ENCODE data around the gene TFEB. TPM values are rescaled to one million over a fixed set of nuclear protein-coding genes. Genes with fewer than 3 reads are reported as not detected.

Gene TFEB
- total RNA-seq, 1 experiment from 2014 or later = 6.0 TPM

DNA sequence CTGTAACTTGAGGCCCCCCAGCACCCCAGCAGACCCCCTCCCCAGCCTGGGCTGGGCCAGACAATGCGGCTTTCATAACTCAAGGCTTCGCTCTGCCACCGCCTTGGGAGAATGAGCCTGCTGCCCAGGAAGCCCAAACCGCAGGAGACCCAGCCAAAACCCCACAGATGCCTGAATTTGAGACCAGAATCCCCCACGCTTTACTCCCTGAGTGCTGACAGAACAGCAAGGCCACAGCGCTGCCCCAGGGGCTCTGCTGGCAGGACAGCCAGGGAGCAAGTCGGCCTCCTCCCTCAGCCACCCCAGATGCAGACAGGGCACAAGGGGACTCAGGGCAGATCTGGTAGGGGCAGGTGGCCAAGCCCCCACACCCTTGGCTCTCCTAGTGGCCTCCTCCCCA is 95.0 kb downstream of the TFEB start:
- in situ Hi-C loops (cut with HindIII; ENCODE audit: low pct_unique_long_range_greater_than_20kb, low sequenced_read_pairs) = no loop called here
- no peak for DNase-seq (ENCODE audit: low read depth)

- in situ Hi-C loops (cut with HindIII; ENCODE audit: low pct_unique_long_range_greater_than_20kb, low sequenced_read_pairs) = no loop called here
- no peak for DNase-seq (ENCODE audit: low read depth)
These were observed 95.5 kb downstream of the TFEB start for GRCh38 chr6:41639809-41640371.

- no peak for DNase-seq (ENCODE audit: low read depth)
- in situ Hi-C loops (cut with HindIII; ENCODE audit: low pct_unique_long_range_greater_than_20kb, low sequenced_read_pairs) = no loop called here
These were observed 96.2 kb downstream of the TFEB start for GRCh38 chr6:41638935-41639808.

DNA sequence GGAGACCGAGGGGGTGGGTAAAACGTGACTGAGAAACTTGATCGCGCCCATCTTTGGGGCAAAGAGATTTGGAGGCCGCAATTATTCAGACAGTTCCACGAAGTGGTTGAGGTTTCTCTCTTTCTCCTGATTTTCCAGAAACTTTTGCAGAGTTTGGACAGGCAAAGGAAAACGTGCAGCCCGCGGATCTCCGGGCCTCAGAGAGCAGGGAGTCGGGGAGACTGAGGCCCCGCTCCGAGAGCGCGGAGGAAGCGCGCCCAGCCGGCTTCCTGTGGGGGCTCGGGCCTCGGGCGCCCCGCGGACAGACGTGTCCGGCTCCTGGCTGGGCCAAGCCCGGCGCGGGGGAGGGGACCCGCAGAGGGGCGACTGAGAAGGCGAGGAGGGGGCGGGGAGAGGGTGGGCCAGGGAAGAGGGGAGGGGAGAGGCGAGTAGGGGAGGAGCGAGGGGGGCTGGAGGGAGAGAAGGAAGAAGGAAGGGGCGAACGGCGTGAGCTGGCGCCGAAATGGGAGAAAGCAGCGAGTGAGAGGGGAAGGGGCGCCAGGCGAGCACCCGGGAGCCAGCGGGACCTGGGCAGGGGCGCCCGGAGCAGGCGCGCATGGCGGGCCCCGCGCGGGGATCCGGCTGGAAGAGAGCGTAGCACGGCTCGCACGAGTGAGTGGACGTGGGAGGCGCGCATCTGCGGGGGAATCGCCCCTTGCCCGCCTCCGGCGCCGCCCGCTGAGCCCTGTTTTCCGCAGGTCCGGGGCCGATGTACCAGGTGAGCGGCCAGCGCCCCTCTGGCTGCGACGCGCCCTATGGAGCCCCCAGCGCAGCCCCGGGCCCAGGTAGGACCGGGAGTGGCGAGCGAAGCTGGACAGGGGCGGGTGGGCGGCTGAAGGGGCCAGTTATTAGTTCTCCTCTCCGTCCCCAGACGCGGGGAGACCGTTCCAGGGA is 97.1 kb downstream of the TFEB start, which contains the start of gene MDFI:
Gene MDFI, plus strand, starts transcription at position 467 of the 933 bp plus-strand sequence. Its CDS starts 282 bp downstream, at position 749.
- in situ Hi-C loops (cut with HindIII; ENCODE audit: low pct_unique_long_range_greater_than_20kb, low sequenced_read_pairs) = no loop called here
- no peak for DNase-seq (ENCODE audit: low read depth)

- DNase-seq (ENCODE audit: low read depth) = no peak
- in situ Hi-C loops (cut with HindIII; ENCODE audit: low pct_unique_long_range_greater_than_20kb, low sequenced_read_pairs) = no loop called here
These were observed 98.0 kb downstream of the TFEB start for GRCh38 chr6:41637194-41638001.

DNA sequence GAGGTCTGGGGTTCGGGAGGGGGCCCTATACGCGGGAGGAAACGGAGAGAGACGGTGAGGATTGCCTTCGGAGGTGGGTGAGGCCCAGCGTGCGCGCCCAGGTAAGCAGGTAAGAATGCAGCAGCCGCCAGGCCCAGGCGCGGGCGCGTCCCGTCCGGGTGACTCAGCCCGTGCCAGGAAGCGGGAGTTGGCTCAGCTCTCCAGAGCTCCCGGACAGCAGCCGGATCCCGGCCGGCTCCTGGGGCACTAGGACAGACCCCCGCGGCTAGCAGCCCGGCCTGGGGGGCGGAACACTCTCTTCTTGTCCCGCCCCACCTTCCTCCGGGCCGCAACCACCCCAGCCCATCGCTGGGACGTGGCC is 98.6 kb downstream of the TFEB start:
- in situ Hi-C loops (cut with HindIII; ENCODE audit: low pct_unique_long_range_greater_than_20kb, low sequenced_read_pairs) = no loop called here

DNA sequence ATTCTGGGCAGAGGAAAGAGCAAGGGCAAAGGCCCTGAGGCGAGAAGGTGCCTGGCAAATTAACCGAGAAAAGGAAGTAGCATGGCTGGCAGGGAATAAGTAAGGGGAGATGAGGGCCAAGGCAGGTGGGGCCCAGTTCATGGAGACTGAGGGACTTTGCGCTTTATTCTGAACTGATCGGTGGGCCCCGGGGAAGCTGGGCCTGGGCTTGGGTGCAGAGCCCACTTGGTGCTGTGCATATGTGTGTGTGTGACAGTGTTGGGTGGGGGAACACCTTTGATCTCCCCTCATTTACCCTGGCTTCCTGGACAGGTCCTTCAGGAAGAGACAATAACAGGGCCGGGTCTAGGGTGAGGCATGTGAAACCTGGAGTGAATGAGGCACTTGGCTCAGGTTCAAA is 100.0 kb downstream of the TFEB start:
- DNase-seq (ENCODE audit: low read depth) = no peak
- in situ Hi-C loops (cut with HindIII; ENCODE audit: low pct_unique_long_range_greater_than_20kb, low sequenced_read_pairs) = no loop called here

More for the DNA sequence above, 98.6 kb downstream of the TFEB start:
- DNase-seq (ENCODE audit: low read depth) = no peak

GRCh38 chr6:41634657-41635056 is 100.8 kb downstream of the TFEB start:
- DNase-seq (ENCODE audit: low read depth) = no peak
- in situ Hi-C loops (cut with HindIII; ENCODE audit: low pct_unique_long_range_greater_than_20kb, low sequenced_read_pairs) = no loop called here

Other genes with a start within 250 kb of the TFEB start
- 0.03 and 1.6 TPM in 2 replicates for gene FOXP4, start 189.2 kb downstream of the TFEB start, total RNA-seq (2014; rRNA removed; shearing (Covaris generic); ENCODE audit: low replicate concordance)
- gene MDFI, start 97.1 kb downstream of the TFEB start, total RNA-seq (2014; rRNA removed; shearing (Covaris generic); ENCODE audit: low replicate concordance) = 0.35 TPM in 1 of 2 replicates, not detected in the other
- 5.8 TPM in 1 of 2 replicates, not detected in the other for gene PGC, start 11.8 kb upstream of the TFEB start, total RNA-seq (2014; rRNA removed; shearing (Covaris generic); ENCODE audit: low replicate concordance)
- 2.0 and 2.8 TPM in 2 replicates for gene FRS3, start 44.3 kb upstream of the TFEB start, total RNA-seq (2014; rRNA removed; shearing (Covaris generic); ENCODE audit: low replicate concordance)
- gene PRICKLE4, start 45.2 kb upstream of the TFEB start, total RNA-seq (2014; rRNA removed; shearing (Covaris generic); ENCODE audit: low replicate concordance) = 0.20 TPM in 1 of 2 replicates, not detected in the other
- 264 and 306 TPM in 2 replicates for gene TOMM6, start 52.1 kb upstream of the TFEB start, total RNA-seq (2014; rRNA removed; shearing (Covaris generic); ENCODE audit: low replicate concordance)
- 1.6 and 3.1 TPM in 2 replicates for gene USP49, start 159.8 kb upstream of the TFEB start, total RNA-seq (2014; rRNA removed; shearing (Covaris generic); ENCODE audit: low replicate concordance)
- 24.5 and 37.1 TPM in 2 replicates for gene MED20, start 185.5 kb upstream of the TFEB start, total RNA-seq (2014; rRNA removed; shearing (Covaris generic); ENCODE audit: low replicate concordance)
- 139 and 161 TPM in 2 replicates for gene BYSL, start 185.9 kb upstream of the TFEB start, total RNA-seq (2014; rRNA removed; shearing (Covaris generic); ENCODE audit: low replicate concordance)
- gene CCND3, start 206.2 kb upstream of the TFEB start, total RNA-seq (2014; rRNA removed; shearing (Covaris generic); ENCODE audit: low replicate concordance) = 209 and 278 TPM in 2 replicates